ENCODE measurements around the gene SRPK2. TPM values are rescaled to one million over a fixed set of nuclear protein-coding genes. Genes with fewer than 3 reads are reported as not detected.

SRPK2 gene
- total and polyA plus RNA-seq, 3 donors from 2014 or later: 181 to 293 (median 226) TPM

DNA sequence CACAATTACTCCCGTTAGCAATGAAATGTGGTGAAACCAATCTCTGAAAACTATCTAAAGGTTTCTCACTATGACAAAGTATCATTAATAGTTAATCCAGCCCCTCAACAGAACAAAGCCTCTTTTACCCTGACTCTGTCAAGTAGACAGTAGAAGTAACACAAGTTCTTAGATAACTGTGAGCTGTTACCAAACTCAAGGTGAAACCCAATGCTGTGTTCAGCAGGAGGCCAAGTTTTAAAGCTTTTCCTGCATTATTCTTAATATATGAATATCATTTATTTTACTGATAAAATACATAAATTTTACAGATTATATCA is 109.1 kb downstream of the SRPK2 start:
- TF ChIP-seq CTCF (IDR thresholded peaks at IDR 0.05): no peak
- no peak for TF ChIP-seq POLR2A (IDR thresholded peaks at IDR 0.05)
- Histone ChIP-seq H3K27me3 (no peaks in the 10 kb centered on the region), H3K27ac (no peak overlapping the region), H3K4me1 (peaks cover 10% of the 10 kb centered on the region), H3K4me3 (no peak overlapping the region), H3K9me3 (no peaks in the 10 kb centered on the region), H3K36me3 (ENCODE audit: low read depth, missing control alignments) (no peaks in the 10 kb centered on the region)
- no peak for DNase-seq
- 36 to 43% methylated on average over 1 of the region's 1 CpG for WGBS, 2 donors
- intact Hi-C loops (cut with DNase I; ENCODE audit: low total_unique reads): no loop called here

- Histone ChIP-seq H3K4me1 (peaks cover 10% of the 10 kb centered on the region), H3K4me3 (no peak overlapping the region), H3K9me3 (no peaks in the 10 kb centered on the region), H3K36me3 (ENCODE audit: low read depth, missing control alignments) (no peaks in the 10 kb centered on the region), H3K27ac (no peak overlapping the region), H3K27me3 (no peaks in the 10 kb centered on the region)
- WGBS, 2 donors: 47 to 69% methylated on average over 8 of the region's 8 CpGs
- no peak for DNase-seq
- intact Hi-C loops (cut with DNase I; ENCODE audit: low total_unique reads): no loop called here
- TF ChIP-seq POLR2A (IDR thresholded peaks at IDR 0.05) (no peak), CTCF (IDR thresholded peaks at IDR 0.05) (no peak)
Measured at GRCh38 chr7:105278973-105279687, 109.6 kb downstream of the SRPK2 start.

DNA sequence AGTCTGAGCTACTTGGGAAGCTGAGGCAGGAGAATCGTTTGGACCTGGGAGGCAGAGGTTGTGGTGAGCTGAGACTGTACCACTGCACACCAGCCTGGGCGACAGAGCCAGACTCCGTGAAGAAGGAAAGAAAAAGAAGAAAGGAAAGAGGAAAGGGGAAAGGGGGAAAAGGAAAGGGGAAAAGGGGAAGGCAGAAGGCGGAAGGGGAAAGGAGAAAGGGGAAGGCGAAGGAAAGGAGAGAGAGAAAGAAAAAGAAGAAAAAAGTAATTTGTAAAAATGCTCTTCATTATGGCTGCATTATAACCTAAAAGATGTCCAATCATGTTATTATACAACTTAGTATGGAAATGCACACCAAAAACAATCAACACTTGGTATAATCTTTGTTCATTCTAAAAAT is 110.2 kb downstream of the SRPK2 start:
- no peak for DNase-seq
- Histone ChIP-seq H3K4me1 (peaks cover 10% of the 10 kb centered on the region), H3K9me3 (no peaks in the 10 kb centered on the region), H3K27me3 (no peaks in the 10 kb centered on the region), H3K4me3 (no peak overlapping the region), H3K27ac (no peak overlapping the region), H3K36me3 (ENCODE audit: low read depth, missing control alignments) (no peaks in the 10 kb centered on the region)
- intact Hi-C loops (cut with DNase I; ENCODE audit: low total_unique reads): no loop called here
- WGBS, 2 donors: 77 to 91% methylated on average over 5 of the region's 5 CpGs
- TF ChIP-seq CTCF (IDR thresholded peaks at IDR 0.05): no peak
- TF ChIP-seq POLR2A (IDR thresholded peaks at IDR 0.05): no peak

DNA sequence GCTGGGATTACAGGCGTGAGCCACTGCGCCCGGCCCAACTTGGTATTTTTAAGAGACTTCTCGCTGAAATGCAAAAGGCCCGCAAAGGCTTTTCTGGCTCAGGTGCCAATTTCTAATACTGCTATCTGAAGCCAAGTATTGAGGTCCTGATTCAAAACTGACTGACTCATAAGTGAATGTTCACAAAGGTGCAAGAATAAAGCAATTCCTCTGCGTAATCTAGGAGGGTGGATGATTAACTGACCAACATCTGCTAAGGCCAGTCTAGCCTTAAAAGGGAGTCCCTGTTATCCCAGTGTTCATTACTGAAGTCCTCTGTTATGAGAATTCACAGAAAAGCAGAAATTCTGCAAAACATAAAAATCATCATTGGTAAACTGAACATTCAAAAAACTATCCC is 111.4 kb downstream of the SRPK2 start:
- Histone ChIP-seq H3K36me3 (ENCODE audit: low read depth, missing control alignments) (no peaks in the 10 kb centered on the region), H3K27ac (no peak overlapping the region), H3K4me1 (peaks cover 10% of the 10 kb centered on the region), H3K9me3 (no peaks in the 10 kb centered on the region), H3K4me3 (no peak overlapping the region), H3K27me3 (no peaks in the 10 kb centered on the region)
- intact Hi-C loops (cut with DNase I; ENCODE audit: low total_unique reads): no loop called here
- TF ChIP-seq CTCF (IDR thresholded peaks at IDR 0.05) (no peak), POLR2A (IDR thresholded peaks at IDR 0.05) (no peak)
- WGBS, 2 donors: 91 to 95% methylated on average over 6 of the region's 6 CpGs
- DNase-seq: no peak

GRCh38 chr7:105270117-105270516 is 118.6 kb downstream of the SRPK2 start:
- H3K9me3 ChIP-seq: no peaks in the 10 kb centered on the region
- no peak for DNase-seq
- H3K27me3 ChIP-seq: no peaks in the 10 kb centered on the region
- H3K36me3 ChIP-seq (ENCODE audit: low read depth, missing control alignments): no peaks in the 10 kb centered on the region
- H3K4me1 ChIP-seq: peaks cover 20% of the 10 kb centered on the region
- intact Hi-C loops (cut with DNase I; ENCODE audit: low total_unique reads): no loop called here
- 83 to 92% methylated on average over 8 to 9 of the region's 9 CpGs for WGBS, 2 donors
- TF ChIP-seq POLR2A (IDR thresholded peaks at IDR 0.05): no peak
- no peak for TF ChIP-seq CTCF (IDR thresholded peaks at IDR 0.05)
- H3K27ac ChIP-seq: no peak overlapping the region
- H3K4me3 ChIP-seq: no peak overlapping the region

Data from testis (tissue), 3 donors.